Activated gamma-delta T cell treated with Interleukin-2 at 50 U/mL for 16 hours (primary cell): ENCODE results near the gene SGSM1.
"Not testable (repeated sequence)": the region's sequence is repeated elsewhere in the genome, so short reads cannot be mapped to it uniquely, and the experiment has no call there.

Source experiments
- DNase-seq: peaks from one replicate; pipeline ENCODE4 v3.0.0-alpha.2; 2020

The SGSM1 gene

DNA sequence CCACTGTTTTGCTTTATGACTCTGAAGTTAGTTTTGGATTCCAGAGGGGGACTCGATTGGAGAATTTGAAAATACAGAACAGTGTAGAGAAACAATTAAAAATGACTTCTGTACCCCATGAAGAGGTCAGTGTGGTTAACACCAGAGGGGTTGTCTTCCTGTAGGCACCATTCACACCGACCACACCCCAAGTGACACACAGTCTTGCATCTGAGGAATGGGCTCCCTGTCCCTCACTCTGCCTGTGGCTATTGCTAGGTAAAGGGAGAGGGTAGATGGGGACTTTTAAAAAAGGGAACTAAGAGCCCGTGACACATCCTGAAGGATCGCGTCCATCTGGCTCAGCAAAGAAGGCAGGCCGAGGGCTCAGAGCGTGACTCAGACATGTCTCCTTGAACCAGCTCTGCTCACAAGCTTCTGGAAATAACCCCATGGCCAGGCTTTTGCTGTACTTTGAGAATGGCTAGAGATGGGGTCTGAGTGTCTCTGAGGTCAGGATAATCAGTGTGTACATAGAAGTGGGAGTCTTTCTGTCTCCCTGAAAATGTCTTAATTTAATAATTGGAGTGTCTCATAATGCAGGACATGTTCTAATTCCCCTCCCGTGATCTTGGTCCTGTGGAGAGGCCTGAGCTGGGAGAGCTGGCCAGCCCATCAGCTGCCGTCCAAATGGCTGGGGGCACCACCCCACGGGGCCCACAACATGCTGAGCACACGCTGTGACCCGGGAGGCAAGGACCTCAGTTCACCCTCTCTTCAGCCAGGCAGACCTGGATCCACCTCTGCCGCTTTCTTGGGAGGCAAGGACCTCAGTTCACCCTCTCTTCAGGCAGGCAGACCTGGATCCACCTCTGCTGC is 39.3 kb downstream of the SGSM1 start:
- DNase-seq = peak; percentile 6

DNA sequence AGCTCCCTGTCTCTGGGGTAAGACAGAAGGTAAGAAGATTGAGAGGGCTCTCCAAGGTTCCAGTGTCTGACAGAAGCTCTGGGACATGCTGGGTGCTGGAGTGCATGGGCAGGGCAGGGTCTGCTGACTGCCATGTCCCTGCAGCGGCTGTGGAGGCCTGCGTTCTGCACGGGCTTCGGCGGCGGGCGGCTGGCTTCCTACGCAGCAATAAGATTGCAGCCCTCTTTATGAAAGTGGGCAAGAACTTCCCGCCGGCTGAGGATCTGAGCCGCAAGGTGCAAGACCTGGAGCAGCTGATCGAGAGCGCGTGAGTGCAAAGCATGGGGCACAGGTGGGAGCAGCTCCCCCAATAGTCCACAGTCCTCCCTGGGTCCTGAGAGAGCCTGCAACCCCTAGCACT is 41.5 kb downstream of the SGSM1 start:
- no peak for DNase-seq

DNA sequence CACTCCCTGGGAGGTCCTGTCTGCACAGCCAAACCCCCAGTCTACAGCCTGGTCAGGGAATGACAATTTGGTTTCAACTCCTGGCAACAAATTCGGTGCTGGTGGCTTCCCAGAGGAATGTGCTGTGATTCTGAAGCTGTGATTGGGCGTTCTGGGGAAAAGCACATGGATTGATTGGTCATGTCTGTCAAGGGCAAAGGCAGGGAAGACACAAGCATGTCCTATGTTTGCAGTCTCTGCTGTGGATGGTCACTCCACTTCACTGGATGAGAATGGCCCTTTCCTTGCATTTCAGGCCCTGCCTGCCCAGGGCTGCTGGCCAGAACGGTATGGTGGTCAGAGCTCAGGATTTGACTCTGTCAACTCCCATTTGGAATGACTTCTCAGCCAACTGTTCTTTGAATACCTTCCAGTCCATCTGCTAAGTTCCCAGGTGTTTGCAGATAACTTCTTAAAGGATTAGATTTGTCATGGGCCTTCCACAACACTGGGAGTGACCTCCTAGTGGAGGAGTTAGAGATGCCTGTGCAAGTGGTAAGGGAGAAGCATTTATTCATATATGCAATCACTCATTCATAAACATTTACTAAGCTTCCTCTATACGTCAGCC is 42.7 kb downstream of the SGSM1 start:
- no peak for DNase-seq

DNA sequence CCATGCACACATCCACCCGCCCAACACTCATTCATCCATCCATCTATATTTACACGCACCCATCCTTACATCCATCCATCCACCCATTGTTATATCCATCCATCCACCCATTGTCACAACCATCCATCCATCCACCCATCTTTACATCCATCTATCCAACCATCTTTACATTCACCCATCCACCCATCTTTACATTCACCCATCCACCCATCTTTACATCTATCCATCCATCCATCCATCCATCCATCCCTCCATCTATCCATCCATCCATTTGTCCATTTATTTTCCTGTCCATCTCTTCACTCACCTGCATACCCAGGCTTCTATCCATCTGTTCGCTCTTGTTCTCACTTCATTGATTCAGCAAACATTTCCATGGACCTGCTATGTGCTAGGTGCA is 49.8 kb downstream of the SGSM1 start:
- DNase-seq = no peak

DNA sequence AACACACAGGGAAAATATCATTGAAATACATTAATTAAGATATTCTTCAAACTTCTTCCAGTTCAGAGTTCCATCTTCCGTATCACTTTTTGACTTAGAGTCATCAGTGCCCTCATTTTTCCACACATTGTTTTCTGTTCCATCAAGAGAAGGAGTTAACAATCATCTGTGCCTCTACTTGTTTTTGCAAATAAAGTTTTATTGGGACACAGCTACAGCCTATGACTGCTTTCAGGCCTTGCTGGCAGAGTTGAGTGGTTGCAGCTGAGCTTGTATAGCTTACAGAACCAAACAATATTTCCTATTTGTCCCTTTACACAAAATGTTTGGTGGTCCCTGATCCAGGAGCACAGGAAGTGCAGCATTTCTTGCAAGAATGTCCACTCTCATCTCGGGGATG is 51.6 kb downstream of the SGSM1 start:
- DNase-seq = no peak

DNA sequence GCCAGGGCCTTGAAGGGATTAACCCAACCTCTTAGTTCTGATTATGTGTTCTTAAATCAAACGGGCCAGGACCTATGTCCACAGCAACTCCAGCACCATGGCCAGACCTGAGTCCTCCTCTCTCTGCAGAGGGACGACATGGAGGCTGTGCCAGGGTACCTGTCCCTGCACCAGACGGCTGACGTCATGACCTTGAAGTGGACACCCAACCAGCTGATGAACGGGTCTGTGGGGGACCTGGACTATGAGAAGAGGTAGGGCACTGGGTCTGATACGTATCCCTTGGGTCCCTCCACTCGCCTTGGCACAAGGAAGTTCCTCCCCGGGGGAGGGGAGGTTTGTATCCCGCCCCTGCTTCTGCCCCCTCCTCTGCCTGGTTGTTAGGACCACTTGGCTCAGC is 53.6 kb downstream of the SGSM1 start:
- no peak for DNase-seq

DNA sequence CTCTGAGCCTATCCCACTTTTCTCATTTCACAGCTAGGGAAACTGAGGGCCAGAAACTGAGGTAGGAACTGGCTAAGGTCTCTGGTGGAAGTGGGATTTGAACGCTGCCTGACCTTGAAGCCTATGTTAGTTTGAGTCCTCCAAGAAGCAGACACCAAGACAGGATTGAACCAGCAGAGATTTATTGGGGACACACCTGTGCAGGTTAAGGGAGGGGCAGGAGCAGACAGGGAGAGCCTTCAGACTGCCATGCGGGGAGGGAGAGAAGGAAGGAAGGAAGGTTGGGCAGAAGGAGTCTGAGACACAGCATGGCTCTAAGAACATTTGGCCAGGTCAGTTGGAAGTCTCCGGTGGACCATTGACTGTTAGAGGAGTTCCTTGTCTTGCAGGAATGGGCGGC is 59.5 kb downstream of the SGSM1 start:
- DNase-seq = no peak

DNA sequence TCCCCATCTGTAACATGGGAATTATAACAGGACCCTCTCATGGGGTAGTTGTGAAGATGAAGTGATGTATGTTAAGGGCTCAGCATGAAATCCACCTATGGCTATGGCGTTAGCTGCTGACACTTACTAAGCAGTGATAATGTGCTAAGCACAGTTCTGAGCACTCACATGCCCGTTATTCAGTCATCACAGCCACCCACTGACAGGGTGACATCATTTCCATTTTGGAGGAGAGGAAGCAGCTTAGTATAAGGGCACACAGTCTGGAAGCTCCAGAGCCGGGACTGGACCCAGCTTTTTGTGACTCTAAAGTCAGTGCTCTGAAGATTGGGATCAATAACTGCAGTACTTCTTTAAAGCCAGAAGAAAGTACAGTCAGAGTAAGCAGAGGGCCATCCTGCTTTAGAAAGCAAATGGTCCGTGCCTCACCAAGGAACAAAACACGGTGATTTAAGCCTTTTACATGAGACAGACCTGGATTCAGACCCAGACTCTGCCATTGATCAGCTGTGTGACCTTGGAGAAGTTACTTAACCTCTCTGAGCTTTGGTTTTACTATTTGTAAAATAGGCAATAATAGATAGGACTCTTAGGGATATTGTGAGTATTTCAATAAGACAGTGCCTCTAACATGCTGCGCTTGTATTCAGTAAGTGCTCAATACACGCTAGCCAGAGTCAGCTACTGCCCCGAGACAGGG is 61.5 kb downstream of the SGSM1 start:
- DNase-seq = no peak

DNA sequence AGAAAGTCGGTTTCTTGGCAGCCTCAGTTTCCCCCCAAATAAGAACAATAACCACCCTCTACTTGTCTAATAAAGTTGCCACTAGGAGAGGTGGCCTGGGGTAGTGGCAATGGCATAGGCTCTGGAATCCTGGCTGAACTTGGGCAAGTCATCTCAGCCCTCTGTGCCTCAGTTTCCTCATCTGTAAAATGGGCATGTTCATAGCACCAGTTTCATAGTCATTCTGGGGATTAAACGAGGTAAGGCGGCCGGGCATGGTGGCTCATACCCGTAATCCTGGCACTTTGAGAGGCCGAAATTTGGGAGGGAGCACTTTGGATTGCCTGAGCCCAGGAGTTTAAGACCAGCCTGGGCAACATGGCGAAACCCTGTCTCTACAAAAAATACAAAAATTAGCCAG is 63.0 kb downstream of the SGSM1 start:
- no peak for DNase-seq

DNA sequence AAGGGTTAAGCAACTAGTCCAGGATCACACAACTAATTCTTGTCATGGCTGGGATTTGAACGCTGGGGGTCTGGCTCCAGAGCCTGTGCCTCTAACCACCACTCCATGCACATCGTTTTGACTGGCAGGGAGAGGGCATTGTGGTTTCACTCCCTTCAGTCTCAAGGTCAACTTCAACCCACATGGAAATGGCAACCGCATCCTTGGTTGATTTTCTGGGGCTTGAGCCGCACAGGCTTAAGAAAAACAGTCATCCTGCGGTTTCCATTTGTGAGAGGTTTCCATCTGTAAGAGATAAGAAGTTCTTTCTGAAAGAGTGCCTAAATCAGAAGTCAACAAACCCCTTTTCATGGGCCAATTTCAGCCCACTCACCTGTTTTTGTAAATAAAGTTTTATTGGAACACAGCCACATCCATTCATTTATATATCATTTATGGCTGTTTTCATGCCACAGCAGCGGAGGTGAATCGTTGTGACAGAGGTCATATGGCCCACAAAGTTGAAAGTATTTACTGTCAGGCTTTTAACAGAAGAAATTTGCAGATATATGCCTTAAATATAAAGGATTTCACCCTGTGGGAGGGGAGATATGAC is 65.7 kb downstream of the SGSM1 start:
- DNase-seq = no peak

DNA sequence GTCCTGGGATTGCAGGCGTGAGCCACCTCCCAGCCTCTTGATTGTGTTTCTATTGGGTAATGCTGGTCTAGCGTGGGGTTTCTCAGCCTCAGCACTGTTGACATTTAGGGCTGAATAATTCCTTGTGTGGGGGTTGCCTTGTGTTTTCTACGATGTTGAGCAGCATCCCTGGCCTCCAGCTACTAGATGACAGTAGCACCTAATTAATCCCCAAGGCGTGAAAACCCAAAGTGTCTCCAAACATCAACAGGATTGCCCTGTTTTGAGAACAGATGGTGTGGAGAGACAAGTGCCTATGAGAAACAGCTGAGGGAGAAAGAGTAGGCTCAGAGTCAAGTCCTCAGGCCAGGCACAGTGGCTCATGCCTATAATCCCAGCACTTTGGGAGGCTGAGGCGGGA is 67.2 kb downstream of the SGSM1 start:
- DNase-seq = no peak

DNA sequence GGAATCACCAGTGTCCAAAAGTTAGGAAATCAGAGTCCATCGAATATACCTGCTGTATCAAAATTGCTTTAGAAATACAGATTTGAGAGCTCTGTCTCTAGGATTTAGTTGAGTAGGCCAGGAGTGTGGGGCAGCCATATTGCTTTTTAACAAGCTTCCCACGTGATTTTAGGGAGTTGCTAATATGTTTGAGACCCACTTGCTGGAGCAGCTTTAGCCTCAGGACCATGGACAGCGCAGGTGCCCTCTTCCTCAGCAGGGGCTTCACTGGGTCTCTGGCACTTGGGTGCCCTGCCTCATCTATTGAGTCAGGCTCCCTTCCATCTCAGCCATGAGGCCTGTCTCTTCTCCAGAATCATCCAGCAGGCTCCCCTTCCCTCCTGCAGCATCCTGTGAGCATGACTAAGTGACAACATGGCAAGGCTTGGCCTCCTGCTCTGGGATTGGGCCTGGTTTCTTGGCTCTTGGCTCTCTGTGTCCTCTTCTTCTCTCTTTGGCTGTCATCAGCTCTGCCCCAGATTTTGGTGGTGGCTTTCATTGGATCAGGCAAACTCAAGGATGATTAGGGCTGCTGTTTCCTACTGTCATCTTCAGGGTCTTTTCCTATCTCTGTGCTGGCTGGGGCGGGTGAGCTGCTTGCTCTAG is 70.0 kb downstream of the SGSM1 start:
- no peak for DNase-seq

DNA sequence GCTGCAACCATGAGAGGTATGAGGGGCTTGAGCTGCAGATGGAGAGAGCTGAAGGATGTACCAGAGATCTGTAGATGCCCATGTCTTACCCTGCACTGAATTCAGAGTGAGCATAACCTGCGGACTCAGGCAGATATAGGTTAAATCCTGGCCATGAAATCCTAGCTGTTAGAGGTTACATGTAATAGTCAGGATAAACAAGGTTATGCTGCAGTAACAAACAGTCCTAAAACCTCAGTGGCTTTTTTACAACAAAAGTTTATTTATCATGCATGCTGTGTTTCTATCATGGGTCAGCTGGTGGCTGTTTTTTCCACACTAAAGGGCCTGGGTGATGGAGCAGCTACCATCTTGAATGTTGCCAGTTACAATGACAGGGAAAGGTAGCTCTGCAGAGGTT is 70.7 kb downstream of the SGSM1 start:
- no peak for DNase-seq

DNA sequence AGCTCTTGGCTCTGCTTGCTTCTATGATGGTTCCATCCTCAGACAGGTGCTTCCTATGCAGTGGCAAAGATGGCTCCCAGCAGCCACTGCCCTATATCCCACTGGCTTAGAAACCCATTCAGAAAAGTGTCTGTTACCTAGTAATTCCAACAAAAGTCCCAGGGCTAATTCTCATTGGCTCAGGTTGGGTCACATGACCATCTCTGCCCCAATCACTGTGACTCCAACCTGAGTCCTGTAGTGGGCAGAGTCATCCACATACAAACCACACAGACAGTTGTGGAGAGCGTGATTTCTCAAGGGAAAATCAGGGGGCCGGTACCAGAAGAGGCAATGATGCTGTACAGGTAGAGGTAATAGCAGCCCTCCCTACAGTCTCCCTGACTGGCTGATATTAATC is 73.0 kb downstream of the SGSM1 start:
- no peak for DNase-seq

DNA sequence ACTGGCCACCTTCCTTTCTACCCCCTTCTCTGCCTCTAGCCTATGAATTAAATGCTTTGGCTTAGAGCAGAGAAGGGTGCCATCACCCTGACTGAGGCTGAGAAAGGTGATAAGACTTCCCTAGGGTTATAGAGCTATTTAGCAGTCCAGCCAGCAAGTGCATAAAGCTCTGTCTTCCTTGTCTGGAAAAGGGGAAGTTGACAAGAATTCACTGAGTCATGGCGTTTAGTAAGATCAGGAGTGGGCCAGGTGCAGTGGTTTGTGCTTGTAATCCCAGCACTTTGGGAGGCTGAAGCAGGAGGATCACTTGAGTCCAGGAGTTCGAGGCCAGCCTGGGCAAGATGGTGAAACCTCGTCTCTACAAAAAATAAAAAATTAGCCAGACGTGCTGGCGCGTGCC is 77.4 kb downstream of the SGSM1 start:
- no peak for DNase-seq

DNA sequence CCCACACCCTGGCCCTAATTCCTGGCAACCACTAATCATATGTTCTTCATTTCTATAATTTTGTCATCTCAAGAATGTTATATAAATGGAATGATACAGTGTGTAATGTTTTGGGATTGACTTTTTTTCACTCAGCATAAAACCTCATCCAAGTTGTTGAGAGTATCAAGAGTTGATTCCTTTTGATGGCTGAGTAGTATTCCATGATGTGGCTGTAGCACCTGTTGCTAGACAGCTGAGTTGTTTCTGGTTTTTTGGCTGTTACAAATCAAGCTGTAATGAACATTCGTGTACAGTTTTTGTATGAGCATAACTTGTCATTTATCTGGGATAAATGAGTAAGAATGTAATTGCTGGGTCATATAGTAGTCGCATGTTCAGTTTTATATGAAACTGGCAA is 81.2 kb downstream of the SGSM1 start:
- DNase-seq = no peak

DNA sequence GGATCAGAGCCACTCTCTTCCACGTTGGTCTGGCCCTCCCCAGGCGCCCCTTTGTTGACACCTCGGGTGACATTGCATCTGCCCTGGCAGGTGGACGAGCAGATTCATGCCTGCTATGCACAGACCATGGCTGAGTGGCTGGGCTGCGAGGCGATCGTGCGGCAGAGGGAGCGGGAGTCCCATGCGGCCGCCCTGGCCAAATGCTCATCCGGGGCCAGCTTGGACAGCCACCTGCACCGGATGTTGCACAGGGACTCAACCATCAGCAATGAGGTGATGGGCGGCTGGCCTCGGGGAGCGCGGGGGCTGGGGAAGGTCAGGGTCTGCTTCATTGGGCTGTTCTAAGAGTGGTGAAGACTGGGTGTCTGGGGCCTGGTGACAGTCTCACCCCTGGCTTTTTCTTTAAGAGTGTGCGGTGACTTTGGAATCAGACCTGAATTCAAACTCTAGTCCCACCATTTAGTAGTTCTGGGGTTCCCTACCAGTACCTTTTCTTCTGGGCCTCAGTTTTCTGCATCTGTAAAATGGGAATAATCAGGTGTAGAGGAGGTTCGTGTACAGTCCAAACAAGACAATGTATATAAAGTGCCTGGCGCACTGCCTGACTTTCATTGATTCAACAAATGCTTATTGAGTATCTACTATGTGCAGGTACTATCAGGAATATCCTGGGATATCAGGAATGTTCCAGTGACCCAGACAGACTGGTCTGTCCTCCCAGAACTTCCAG is 87.5 kb downstream of the SGSM1 start:
- no peak for DNase-seq

DNA sequence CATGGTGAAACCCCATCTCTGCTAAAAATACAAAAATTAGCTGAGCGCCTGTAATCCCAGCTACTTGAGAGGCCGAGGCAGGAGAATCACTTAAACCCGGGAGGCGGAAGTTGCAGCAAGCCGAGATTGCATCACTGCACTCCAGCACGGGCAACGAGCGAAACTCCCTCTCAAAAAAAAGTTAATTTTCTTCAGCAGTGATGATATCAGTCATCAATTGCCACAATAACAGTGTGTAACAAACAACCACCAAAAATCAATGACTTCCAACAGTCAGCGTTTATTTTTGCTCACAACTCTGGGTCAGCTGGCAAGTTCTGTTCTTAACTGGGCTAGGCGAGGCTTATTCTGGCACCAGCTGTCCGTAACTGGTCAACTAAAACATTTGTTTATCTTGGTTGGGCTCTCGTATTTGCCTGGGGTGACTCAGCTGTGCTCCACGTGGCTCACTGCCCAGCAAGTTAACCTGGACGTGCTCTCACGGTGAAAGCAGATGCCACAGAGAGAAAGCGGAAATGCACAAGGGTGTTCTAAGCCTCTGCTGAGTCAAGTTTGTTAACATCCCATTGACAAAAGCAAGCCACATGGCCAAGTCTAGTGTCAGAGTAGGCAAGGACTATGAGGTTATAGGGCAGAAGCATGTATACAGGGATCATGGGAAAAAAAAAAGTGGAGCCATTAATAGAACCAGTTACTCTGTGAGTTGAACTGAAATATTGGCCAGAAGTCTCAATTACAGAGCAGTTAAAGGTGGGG is 88.4 kb downstream of the SGSM1 start:
- DNase-seq = no peak

DNA sequence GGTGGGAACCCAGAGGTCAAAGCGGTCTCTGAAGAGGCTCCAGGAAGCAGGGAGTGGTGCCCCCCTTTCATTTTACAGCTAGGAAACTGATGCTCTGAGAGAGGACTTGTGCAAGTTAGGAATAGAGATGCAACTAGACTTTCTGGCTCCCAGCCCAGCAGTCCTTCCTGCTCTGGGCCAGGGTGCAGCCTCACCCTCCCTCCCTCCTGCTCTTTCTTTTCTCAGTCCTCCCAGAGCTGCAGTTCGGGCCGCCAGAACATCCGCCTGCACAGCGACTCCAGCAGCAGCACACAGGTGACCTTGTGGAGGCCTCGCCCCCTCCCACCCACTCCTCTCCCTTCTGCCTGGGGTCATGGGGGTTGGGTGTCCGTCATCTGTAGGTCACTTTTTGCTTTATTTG is 89.0 kb downstream of the SGSM1 start:
- no peak for DNase-seq

DNA sequence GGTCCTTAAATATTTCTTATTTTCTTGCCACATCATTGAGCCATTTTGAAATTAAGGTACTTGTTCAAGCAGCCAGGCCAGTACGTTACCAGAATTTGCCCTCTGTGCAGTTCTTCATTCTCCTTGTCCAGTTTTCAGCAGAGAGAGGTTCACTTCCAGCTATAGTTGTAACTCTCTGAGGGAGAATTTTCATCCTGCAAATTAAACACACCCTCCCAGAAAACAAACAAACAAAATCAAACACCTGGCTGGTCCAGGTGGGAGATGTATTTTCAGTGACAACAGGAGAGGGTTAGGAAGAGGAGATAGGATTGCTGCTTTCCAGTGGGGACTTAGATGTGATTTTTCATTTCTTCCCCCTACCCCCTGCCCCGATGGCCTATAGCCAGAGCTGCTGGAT is 95.4 kb downstream of the SGSM1 start:
- DNase-seq = no peak

DNA sequence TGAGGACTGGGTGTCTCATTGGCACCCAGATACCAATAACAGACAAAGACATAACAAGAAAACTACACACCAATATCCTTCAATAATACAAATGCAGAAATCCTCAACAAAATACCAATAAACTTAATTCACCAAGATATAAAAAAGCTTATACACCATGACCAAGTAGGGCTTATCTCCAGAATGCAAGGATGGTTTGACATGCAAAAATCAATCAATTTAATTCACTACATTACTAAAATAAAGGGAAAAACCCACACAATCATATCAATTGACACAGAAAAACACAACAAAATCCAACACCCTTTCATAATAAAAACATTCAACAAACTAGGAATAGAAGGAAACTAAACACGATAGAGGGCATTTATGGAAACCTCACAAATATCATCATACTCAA is 99.9 kb downstream of the SGSM1 start:
- DNase-seq = no peak

DNA sequence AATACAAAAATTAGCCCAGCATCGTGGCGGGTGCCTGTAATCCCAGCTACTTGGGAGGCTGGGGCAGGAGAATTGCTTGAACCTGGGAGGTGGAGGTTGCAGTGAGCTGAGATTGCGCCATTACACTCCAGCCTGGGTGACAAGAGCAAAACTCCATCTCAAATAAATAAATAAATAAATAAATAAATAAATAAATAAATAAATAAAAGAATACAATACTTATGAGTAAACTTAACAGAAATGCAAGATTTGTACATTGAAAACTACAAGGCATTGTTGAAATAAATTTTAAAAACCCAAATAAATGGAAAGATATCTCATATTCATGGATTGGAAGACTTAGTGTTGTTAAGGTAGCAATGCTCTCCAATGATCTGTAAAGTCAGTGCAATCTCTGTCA is 101.1 kb downstream of the SGSM1 start:
- DNase-seq = not testable (repeated sequence)
